HepG2 (cell line): ENCODE data around the gene DDHD1. TPM values are rescaled to one million over a fixed set of nuclear protein-coding genes. Genes with fewer than 3 reads are reported as not detected.

Experiments
- BCL3 ChIP-seq: sonication (generic); formaldehyde crosslinking; IDR thresholded peaks from 2 replicates; pipeline ENCODE4 v1.5.1; 2020; ENCODE audit warnings: mild to moderate bottlenecking, missing genetic modification reagents, moderate library complexity
- CERS6 ChIP-seq: sonication (generic); formaldehyde crosslinking; IDR thresholded peaks from 2 replicates; pipeline ENCODE4 v1.5.0; 2020; ENCODE audit warnings: missing genetic modification reagents
- CHD4 ChIP-seq: fragments of 200-600 bp; sonication (generic); IDR thresholded peaks from 2 replicates; pipeline ENCODE4 v1.7.0; 2017; ENCODE audit warnings: mild to moderate bottlenecking, low read length, borderline replicate concordance
- FOXC1 ChIP-seq: sonication (generic); formaldehyde crosslinking; IDR thresholded peaks from 2 replicates; pipeline ENCODE4 v1.8.0; 2022; ENCODE audit warnings: mild to moderate bottlenecking, missing genetic modification reagents, borderline replicate concordance
- FOXJ3 ChIP-seq: sonication (generic); formaldehyde crosslinking; IDR thresholded peaks from 2 replicates; pipeline ENCODE4 v1.4.0; 2020; ENCODE audit warnings: missing genetic modification reagents, mild to moderate bottlenecking, borderline replicate concordance
- GATAD2A ChIP-seq: IDR thresholded peaks from 2 replicates; pipeline ENCODE4 v1.6.1; 2016
- GTF3A ChIP-seq: sonication (generic); formaldehyde crosslinking; conservative IDR thresholded peaks from 2 replicates; pipeline ENCODE4 v1.4.0; 2020; ENCODE audit warnings: mild to moderate bottlenecking, missing genetic modification reagents
- NBN ChIP-seq: fragments of 450-650 bp; conservative IDR thresholded peaks from 2 replicates; pipeline ENCODE4 v1.6.1; 2017
- NFAT5 ChIP-seq: sonication (generic); formaldehyde crosslinking; IDR thresholded peaks from 2 replicates; pipeline ENCODE4 v1.4.0; 2020; ENCODE audit warnings: missing genetic modification reagents
- SETDB1 ChIP-seq: sonication (generic); formaldehyde crosslinking; IDR thresholded peaks from 2 replicates; pipeline ENCODE4 v1.5.1; 2020; ENCODE audit warnings: missing genetic modification reagents, mild to moderate bottlenecking, borderline replicate concordance
- SIX4 ChIP-seq: sonication (generic); formaldehyde crosslinking; IDR thresholded peaks from 2 replicates; pipeline ENCODE4 v1.4.0; 2020; ENCODE audit warnings: missing genetic modification reagents
- SRY ChIP-seq: sonication (generic); formaldehyde crosslinking; IDR thresholded peaks from 2 replicates; pipeline ENCODE4 v1.8.0; 2022; ENCODE audit warnings: mild to moderate bottlenecking, missing genetic modification reagents
- TEAD2 ChIP-seq: sonication (generic); formaldehyde crosslinking; IDR thresholded peaks from 2 replicates; pipeline ENCODE4 v1.9.0; 2021; ENCODE audit warnings: missing genetic modification reagents
- TSC22D2 ChIP-seq: sonication (generic); formaldehyde crosslinking; IDR thresholded peaks from 2 replicates; pipeline ENCODE4 v1.5.1; 2020; ENCODE audit warnings: missing genetic modification reagents, mild to moderate bottlenecking, borderline replicate concordance
- ZNF101 ChIP-seq: sonication (generic); formaldehyde crosslinking; IDR thresholded peaks from 2 replicates; pipeline ENCODE4 v1.4.0; 2020; ENCODE audit warnings: mild to moderate bottlenecking, low read depth, missing genetic modification reagents, borderline replicate concordance
- ZNF362 ChIP-seq: sonication (generic); formaldehyde crosslinking; IDR thresholded peaks from 2 replicates; pipeline ENCODE4 v1.4.0; 2020; ENCODE audit warnings: missing genetic modification reagents, mild to moderate bottlenecking, borderline replicate concordance
- ZNF432 ChIP-seq: sonication (generic); formaldehyde crosslinking; IDR thresholded peaks from 2 replicates; pipeline ENCODE4 v1.5.0; 2020; ENCODE audit warnings: missing genetic modification reagents, mild to moderate bottlenecking, borderline replicate concordance
- ZNF441 ChIP-seq: sonication (generic); formaldehyde crosslinking; IDR thresholded peaks from 2 replicates; pipeline ENCODE4 v1.7.0; 2021; ENCODE audit warnings: missing genetic modification reagents, borderline replicate concordance
- ZNF768 ChIP-seq: sonication (generic); formaldehyde crosslinking; IDR thresholded peaks from 2 replicates; pipeline ENCODE4 v1.4.0; 2020; ENCODE audit warnings: missing genetic modification reagents
- ZNF816 ChIP-seq: sonication (generic); formaldehyde crosslinking; IDR thresholded peaks from 2 replicates; pipeline ENCODE4 v1.8.0; 2022; ENCODE audit warnings: missing genetic modification reagents, mild to moderate bottlenecking, borderline replicate concordance
- ZNF850 ChIP-seq: sonication (generic); formaldehyde crosslinking; conservative IDR thresholded peaks from 2 replicates; pipeline ENCODE4 v1.9.0; 2021; ENCODE audit warnings: mild to moderate bottlenecking, missing genetic modification reagents
- ZSCAN22 ChIP-seq: sonication (generic); formaldehyde crosslinking; IDR thresholded peaks from 2 replicates; pipeline ENCODE4 v1.4.0; 2020; ENCODE audit warnings: mild to moderate bottlenecking, missing genetic modification reagents
- polyA plus RNA-seq, 8 experiments: library from polyadenylated mRNA; depleted of rRNA in 3 of 8; stranded (reverse) in 7 of 8; unstranded in 1 of 8; fragments of >200 nt; fragmentation: Illumina TruSeq in 4 of 8; extraction: Trizol in 4 of 8; gene quantifications; 2 replicates each; pipeline versions ENCODE4 v1.2.1 to v1.2.3, GENCODE V29; 2011 to 2016; ENCODE audit warnings: low read depth in 4 of 8, missing spikeins in 1 of 8, mixed read lengths in 1 of 8; ENCODE audit not compliant: insufficient read depth in 1 of 8
- total RNA-seq, 5 experiments: library from RNA; depleted of rRNA; stranded (reverse); fragments of >200 nt; fragmentation: Illumina TruSeq; extraction: Trizol; gene quantifications; 2 replicates each; pipeline ENCODE4 v1.2.3, GENCODE V29; 2016; ENCODE audit warnings: low read depth in 1 of 5

Gene DDHD1
- total and polyA plus RNA-seq, 2 of the 13 experiments (the other 11 are each of a cell fraction or from before 2014, with no cell fraction given) = 4.6 to 8.3 TPM

GRCh38 chr14:53152887-53153701 is at the start of gene DDHD1 (continued):
- TF ChIP-seq NFAT5 (CRISPR knock-in tag) (no peak; the same call in 1 of the 2 replicates), SETDB1 (CRISPR knock-in tag) (no peak), FOXJ3 (CRISPR knock-in tag) (no peak), GATAD2A (no peak), CHD4 (no peak), GTF3A (CRISPR knock-in tag) (no peak), SIX4 (CRISPR knock-in tag) (no peak), CERS6 (CRISPR knock-in tag) (no peak), BCL3 (CRISPR knock-in tag) (no peak), ZNF101 (CRISPR knock-in tag) (no peak), ZNF850 (no peak), ZNF441 (CRISPR knock-in tag) (no peak), ZNF768 (CRISPR knock-in tag) (no peak), ZSCAN22 (CRISPR knock-in tag) (no peak), FOXC1 (CRISPR knock-in tag) (no peak), TEAD2 (CRISPR knock-in tag) (no peak), NBN (no peak), SRY (CRISPR knock-in tag) (no peak), ZNF432 (CRISPR knock-in tag) (no peak), TSC22D2 (CRISPR knock-in tag) (no peak), ZNF816 (no peak), ZNF362 (no peak)
